ENCODE results near the gene PDZD7.

PDZD7 gene

GRCh38 chr10:101018118-101018599, 12.8 kb downstream of the PDZD7 start:
- TF ChIP-seq, protein P1, sequence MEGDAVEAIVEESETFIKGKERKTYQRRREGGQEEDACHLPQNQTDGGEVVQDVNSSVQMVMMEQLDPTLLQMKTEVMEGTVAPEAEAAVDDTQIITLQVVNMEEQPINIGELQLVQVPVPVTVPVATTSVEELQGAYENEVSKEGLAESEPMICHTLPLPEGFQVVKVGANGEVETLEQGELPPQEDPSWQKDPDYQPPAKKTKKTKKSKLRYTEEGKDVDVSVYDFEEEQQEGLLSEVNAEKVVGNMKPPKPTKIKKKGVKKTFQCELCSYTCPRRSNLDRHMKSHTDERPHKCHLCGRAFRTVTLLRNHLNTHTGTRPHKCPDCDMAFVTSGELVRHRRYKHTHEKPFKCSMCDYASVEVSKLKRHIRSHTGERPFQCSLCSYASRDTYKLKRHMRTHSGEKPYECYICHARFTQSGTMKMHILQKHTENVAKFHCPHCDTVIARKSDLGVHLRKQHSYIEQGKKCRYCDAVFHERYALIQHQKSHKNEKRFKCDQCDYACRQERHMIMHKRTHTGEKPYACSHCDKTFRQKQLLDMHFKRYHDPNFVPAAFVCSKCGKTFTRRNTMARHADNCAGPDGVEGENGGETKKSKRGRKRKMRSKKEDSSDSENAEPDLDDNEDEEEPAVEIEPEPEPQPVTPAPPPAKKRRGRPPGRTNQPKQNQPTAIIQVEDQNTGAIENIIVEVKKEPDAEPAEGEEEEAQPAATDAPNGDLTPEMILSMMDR (conservative IDR thresholded peaks at IDR 0.05; ENCODE audit: low read depth, low read length), result no peak
- DNase-seq (ENCODE audit: low read depth), result no peak
- H3K4me3 ChIP-seq (ENCODE audit: low read length), result no peak overlapping the region

DNA sequence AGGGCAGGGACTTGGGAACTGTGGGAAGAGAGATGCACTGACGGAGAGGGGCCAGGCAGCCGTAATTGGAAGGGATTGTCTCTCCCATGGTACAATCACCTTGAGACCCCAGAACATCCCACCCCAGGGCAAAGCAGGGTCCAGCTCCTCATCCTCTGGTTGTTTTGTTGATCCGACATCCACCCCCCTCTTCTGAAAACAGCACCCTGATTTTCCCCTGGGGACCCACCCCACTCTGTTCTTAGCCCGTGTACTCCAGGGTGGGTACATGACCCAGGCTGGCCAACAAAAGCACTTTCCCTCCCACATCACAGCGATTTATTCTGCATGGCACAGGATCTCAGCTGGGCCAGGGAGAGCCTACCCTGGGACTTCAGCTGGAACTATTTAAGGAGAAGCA, 14.1 kb downstream of the PDZD7 start:
- TF ChIP-seq, protein P1 (conservative IDR thresholded peaks at IDR 0.05; ENCODE audit: low read depth, low read length), result no peak
- DNase-seq (ENCODE audit: low read depth), result no peak
- H3K4me3 ChIP-seq (ENCODE audit: low read length), result no peak overlapping the region

DNA sequence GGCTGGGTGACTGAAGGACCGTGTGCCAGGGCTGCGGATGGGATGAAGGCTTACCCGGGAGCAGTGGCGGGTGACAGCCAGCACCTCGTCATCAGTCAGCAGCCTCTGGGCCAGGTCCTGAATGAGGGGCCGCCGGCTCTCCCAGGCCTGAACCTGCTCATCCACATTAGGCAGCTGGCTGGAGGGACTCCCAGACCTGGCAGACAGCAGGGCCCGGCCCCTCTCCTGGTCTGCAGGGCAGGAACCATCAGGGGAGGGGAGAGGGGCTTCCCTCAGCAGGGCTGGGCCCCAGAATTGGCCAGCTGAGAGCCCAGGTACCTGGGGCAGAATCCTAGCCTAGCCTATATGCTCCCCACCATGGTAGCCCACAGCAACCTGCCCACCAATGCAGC, 15.4 kb downstream of the PDZD7 start:
- TF ChIP-seq, protein P1 (conservative IDR thresholded peaks at IDR 0.05; ENCODE audit: low read depth, low read length), result no peak

GRCh38 chr10:101014966-101015581, 15.9 kb downstream of the PDZD7 start:
- DNase-seq (ENCODE audit: low read depth), result no peak
- no peak overlapping the region for H3K4me3 ChIP-seq (ENCODE audit: low read length)
- TF ChIP-seq, protein P1 (conservative IDR thresholded peaks at IDR 0.05; ENCODE audit: low read depth, low read length), result no peak

More for the DNA sequence above, 15.4 kb downstream of the PDZD7 start:
- DNase-seq (ENCODE audit: low read depth), result no peak
- no peak overlapping the region for H3K4me3 ChIP-seq (ENCODE audit: low read length)

GRCh38 chr10:101014230-101014884, 16.6 kb downstream of the PDZD7 start:
- no peak overlapping the region for H3K4me3 ChIP-seq (ENCODE audit: low read length)
- DNase-seq (ENCODE audit: low read depth), result no peak
- TF ChIP-seq, protein P1 (conservative IDR thresholded peaks at IDR 0.05; ENCODE audit: low read depth, low read length), result peak; percentile 98

- TF ChIP-seq, protein P1 (conservative IDR thresholded peaks at IDR 0.05; ENCODE audit: low read depth, low read length), result no peak
- no peak overlapping the region for H3K4me3 ChIP-seq (ENCODE audit: low read length)
- DNase-seq (ENCODE audit: low read depth), result no peak
Observed at GRCh38 chr10:101013365-101013825, 17.5 kb downstream of the PDZD7 start.
